GM12873 (cell line): ENCODE data around the gene PALLD.

ENCODE experiments used
- TF ChIP-seq, protein P1 (sequence below): IDR thresholded peaks from 2 replicates; pipeline ENCODE4 v1.5.1; 2012; ENCODE audit warnings: low read depth, mild to moderate bottlenecking, moderate library complexity, low read length, control low read depth; ENCODE audit not compliant: insufficient read depth; ENCODE audit errors: missing control alignments

Gene PALLD

DNA sequence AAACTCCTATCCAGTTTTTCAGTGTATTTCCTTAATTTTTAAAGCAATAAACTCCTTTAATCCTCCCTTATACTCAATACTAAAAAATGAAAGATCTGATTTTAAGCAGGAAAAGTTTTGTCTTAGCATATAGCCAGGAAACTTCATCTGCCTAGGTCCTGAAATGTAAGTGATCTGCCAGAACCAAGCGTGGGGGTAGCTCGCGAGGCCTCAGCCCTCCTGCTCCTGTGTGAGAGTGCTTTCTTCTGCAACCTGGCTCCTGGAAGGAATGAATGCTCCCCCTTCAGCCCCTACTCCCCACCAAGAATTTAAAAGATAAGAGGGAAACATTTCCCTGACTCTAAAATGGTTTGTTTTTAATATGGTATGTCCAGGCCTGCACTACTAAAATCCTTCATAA, 353.1 kb downstream of the PALLD start:
- TF ChIP-seq, protein P1, sequence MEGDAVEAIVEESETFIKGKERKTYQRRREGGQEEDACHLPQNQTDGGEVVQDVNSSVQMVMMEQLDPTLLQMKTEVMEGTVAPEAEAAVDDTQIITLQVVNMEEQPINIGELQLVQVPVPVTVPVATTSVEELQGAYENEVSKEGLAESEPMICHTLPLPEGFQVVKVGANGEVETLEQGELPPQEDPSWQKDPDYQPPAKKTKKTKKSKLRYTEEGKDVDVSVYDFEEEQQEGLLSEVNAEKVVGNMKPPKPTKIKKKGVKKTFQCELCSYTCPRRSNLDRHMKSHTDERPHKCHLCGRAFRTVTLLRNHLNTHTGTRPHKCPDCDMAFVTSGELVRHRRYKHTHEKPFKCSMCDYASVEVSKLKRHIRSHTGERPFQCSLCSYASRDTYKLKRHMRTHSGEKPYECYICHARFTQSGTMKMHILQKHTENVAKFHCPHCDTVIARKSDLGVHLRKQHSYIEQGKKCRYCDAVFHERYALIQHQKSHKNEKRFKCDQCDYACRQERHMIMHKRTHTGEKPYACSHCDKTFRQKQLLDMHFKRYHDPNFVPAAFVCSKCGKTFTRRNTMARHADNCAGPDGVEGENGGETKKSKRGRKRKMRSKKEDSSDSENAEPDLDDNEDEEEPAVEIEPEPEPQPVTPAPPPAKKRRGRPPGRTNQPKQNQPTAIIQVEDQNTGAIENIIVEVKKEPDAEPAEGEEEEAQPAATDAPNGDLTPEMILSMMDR = no peak

DNA sequence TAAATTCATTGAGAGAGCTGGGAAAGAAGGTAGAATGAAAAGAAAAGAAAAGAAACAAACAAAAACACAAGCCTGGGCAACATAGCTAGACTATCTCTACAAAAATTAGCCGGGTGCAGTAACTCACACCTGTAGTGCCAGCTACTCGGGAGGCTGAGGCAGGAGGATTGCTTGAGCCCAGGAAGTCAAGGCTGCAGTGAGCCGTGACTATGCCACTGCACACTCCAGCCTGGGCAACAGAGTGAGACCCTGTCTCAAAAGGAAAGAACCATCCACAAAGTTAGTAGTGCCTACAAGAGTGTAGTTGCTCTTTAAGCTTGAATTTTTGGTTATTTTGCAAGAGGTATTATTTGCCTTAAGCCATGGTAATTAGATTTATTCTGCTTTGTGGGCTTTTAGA, 355.5 kb downstream of the PALLD start:
- TF ChIP-seq, protein P1 = no peak

DNA sequence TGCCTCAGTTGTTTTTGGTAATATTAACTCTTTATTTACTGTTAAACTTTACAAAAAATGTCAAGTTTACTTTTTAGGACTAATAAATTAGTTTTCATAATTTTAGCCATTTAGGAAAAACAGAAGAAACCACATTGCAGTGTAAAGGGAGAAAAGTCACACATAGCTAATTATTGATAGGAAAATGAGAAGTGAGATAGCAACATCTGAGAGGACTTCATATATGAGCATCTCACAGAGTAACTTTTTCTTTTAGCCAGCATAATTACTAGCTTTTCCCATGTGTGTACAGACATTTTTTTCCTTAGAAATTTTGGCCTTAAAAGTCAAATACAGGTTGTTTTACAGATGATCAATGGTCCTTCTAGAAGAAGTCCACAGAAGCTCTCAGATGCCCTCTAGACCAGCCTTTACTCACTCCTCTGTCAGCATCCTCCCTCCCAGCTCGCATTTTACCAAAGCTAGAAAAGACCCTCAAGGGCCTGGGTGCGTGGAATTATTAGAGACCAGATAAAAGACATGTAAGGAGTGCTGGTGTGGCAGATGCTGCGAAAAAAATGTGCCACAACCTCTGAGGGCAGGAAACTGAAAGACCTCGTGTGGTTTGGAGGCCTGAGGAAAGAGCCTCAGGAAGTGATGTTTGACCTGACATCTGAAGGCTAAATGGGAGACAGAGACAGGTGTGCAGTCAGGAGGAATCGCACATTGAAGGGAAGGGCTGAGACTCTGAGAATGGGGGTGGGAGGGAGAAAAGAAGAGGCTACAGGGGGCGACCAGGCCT, 356.3 kb downstream of the PALLD start:
- TF ChIP-seq, protein P1 = no peak

DNA sequence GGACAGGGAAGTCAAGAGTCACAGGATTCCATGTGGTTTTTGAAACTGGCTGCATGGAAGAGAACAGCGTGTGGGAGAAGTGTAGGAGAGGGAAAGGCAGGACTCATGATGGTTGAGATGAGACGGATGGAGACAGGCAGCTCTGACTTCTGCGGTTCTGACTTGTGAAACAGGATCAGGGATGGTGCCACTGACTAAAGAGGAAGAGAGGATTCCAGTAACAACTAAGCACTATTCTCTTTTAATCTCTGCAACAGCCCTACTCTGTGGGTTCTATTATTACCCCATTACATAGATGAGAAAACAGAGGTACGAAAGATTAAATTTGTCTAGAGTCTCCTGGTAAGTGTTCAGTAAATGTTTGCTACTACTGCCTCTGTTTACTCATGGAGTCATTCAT, 356.9 kb downstream of the PALLD start:
- TF ChIP-seq, protein P1 = no peak

DNA sequence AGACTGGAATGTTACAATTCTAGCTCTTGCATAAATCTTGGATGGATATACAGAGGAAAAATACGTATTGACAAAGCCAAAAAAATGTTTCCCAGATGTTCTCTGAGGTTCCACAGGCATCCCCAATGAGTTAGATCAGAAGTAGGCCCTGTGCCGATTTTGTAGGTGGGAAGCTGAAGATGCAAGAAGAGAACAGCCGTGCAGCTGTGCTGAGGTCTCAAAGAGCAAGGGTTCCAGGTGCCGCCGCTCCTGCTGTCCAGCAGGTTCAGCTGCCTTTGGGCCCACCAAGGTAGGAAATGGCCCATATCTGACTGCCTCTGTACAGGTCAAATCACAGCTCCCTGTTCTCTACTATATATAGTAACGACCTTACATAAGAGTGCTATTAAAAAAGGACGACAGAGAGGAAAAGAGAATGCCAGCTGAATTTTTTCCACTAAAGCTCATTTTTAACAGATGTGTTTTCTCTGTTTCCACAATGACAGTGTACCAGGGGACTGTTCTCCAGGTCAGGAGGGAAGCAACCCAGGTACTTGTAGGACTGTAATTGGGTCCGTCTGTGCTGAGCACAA, 357.6 kb downstream of the PALLD start:
- TF ChIP-seq, protein P1 = no peak

DNA sequence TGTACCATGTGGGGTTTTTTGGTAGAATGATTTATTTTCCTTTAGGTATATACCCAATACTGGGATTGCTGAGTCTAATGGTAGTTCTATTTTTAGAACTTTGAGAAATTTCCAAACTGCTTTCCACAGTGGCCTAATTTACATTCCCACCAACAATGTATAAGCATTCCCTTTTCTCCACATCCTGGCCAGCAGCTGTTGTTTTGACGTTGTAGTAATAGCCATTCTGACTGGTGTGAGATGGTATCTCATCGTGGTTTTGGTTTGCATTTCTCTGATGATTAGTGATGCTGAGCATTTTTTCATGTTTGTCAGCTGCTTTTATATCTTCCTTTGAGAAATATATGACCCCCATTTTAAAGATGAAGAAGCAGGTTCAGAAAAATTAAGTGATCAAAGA, 359.5 kb downstream of the PALLD start:
- TF ChIP-seq, protein P1 = no peak

DNA sequence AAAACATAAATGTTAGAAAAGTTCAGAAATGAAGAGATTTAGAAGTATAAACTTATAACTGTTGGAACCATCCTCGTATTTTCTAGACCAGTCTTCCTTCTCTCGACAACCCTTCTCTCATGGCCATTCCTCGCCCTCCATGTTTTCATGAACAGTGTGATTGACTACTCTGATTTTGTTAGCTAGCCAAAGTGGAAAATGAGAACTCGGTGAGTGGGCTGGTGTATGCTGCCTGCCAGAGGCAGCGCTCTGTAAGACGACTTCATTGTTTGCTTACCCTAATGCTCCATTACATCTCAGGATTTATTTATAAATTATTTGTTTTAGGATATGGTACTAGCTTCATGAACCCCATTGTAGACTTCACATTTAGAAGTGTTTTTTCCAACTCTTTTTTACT, 360.2 kb downstream of the PALLD start:
- TF ChIP-seq, protein P1 = no peak
